Glomerular visceral epithelial cell (primary cell): ENCODE measurements around the gene PRG3.
A peak's percentile ranks its signal among the peaks of the same experiment; 100 is the strongest.

Source experiments
- DNase-seq: peaks from one replicate; pipeline ENCODE4 v3.0.0-alpha.2; 2016; ENCODE audit errors: extremely low spot score

The PRG3 gene

GRCh38 chr11:57380975-57381374, at the start of gene PRG3:
Gene PRG3, minus strand, starts transcription at chr11:57381150. Its CDS starts 442 bp downstream, at chr11:57380708.
- no peak for DNase-seq

- DNase-seq, result no peak
Measured at GRCh38 chr11:57429946-57430345, 49.0 kb upstream of the PRG3 start.

GRCh38 chr11:57428643-57429042, 47.7 kb upstream of the PRG3 start:
- DNase-seq, result no peak

- DNase-seq, result no peak
Measured at GRCh38 chr11:57427727-57428082, 46.8 kb upstream of the PRG3 start.

GRCh38 chr11:57426929-57427726, 46.2 kb upstream of the PRG3 start, which contains the start of gene SLC43A3:
Gene SLC43A3, minus strand, starts transcription at chr11:57427121. Its CDS starts 949 bp downstream, at chr11:57426172.
- peak; percentile 85 for DNase-seq

GRCh38 chr11:57426439-57426928, 45.5 kb upstream of the PRG3 start:
- DNase-seq, result no peak

GRCh38 chr11:57425565-57426438, 44.9 kb upstream of the PRG3 start:
- DNase-seq, result no peak

- DNase-seq, result peak; percentile 97
Measured at GRCh38 chr11:57424792-57425564, 44.0 kb upstream of the PRG3 start.

GRCh38 chr11:57424137-57424791, 43.3 kb upstream of the PRG3 start:
- no peak for DNase-seq

GRCh38 chr11:57422669-57423068, 41.7 kb upstream of the PRG3 start:
- DNase-seq, result no peak

GRCh38 chr11:57421805-57422204, 40.9 kb upstream of the PRG3 start:
- no peak for DNase-seq

- no peak for DNase-seq
Measured at GRCh38 chr11:57421066-57421465, 40.1 kb upstream of the PRG3 start.

- no peak for DNase-seq
Measured at GRCh38 chr11:57419146-57419545, 38.2 kb upstream of the PRG3 start.

- DNase-seq, result no peak
Measured at GRCh38 chr11:57418131-57418530, 37.2 kb upstream of the PRG3 start.

GRCh38 chr11:57417056-57417455, 36.1 kb upstream of the PRG3 start:
- DNase-seq, result no peak

- no peak for DNase-seq
Measured at GRCh38 chr11:57416436-57416835, 35.5 kb upstream of the PRG3 start.

- no peak for DNase-seq
Measured at GRCh38 chr11:57414612-57415212, 33.8 kb upstream of the PRG3 start.

GRCh38 chr11:57413681-57414080, 32.7 kb upstream of the PRG3 start:
- DNase-seq, result no peak

GRCh38 chr11:57410287-57410686, 29.3 kb upstream of the PRG3 start:
- peak; percentile 69 for DNase-seq

GRCh38 chr11:57409321-57410100, 28.6 kb upstream of the PRG3 start:
- DNase-seq, result no peak
